Fibroblast of mammary gland (primary cell): ENCODE measurements around the gene LRRTM4.
"Not testable (repeated sequence)": the region's sequence is repeated elsewhere in the genome, so short reads cannot be mapped to it uniquely, and the experiment has no call there.

Experiments
- DNase-seq: peaks from one replicate; pipeline ENCODE4 v3.0.0-alpha.2; 2010; ENCODE audit warnings: low read depth
- H3K4me3 ChIP-seq: 2 replicates; pipeline ENCODE4 v1.5.1; 2011; ENCODE audit warnings: low read depth, mild to moderate bottlenecking, low read length, moderate library complexity; ENCODE audit not compliant: control insufficient read depth
- TF ChIP-seq, protein P1 (sequence below): conservative IDR thresholded peaks from 2 replicates; pipeline ENCODE4 v1.5.1; 2011; ENCODE audit warnings: low read depth, low read length, inconsistent platforms; ENCODE audit not compliant: control insufficient read depth, insufficient read depth

Gene LRRTM4

DNA sequence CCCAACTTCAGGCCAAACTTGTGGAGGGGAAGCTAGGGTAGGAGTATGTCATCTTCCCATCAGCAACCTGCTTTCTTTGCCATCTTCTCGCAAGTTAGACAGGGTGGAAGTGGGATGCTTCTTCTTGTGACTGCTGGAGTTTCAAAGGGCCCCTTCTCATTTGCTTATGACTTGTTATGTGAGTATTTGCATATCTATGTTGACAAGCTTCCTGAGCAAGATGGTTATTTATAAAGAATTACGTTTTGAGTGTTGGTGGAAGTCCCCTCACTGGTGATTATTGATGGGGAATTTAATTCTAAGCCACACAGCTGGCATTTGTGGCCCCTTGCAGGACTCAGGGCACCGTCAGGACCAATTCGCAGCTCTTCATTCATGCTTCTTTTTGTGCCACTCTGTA, 791.0 kb downstream of the LRRTM4 start:
- no peak overlapping the region for H3K4me3 ChIP-seq
- no peak for DNase-seq
- TF ChIP-seq, protein P1, sequence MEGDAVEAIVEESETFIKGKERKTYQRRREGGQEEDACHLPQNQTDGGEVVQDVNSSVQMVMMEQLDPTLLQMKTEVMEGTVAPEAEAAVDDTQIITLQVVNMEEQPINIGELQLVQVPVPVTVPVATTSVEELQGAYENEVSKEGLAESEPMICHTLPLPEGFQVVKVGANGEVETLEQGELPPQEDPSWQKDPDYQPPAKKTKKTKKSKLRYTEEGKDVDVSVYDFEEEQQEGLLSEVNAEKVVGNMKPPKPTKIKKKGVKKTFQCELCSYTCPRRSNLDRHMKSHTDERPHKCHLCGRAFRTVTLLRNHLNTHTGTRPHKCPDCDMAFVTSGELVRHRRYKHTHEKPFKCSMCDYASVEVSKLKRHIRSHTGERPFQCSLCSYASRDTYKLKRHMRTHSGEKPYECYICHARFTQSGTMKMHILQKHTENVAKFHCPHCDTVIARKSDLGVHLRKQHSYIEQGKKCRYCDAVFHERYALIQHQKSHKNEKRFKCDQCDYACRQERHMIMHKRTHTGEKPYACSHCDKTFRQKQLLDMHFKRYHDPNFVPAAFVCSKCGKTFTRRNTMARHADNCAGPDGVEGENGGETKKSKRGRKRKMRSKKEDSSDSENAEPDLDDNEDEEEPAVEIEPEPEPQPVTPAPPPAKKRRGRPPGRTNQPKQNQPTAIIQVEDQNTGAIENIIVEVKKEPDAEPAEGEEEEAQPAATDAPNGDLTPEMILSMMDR, result no peak

DNA sequence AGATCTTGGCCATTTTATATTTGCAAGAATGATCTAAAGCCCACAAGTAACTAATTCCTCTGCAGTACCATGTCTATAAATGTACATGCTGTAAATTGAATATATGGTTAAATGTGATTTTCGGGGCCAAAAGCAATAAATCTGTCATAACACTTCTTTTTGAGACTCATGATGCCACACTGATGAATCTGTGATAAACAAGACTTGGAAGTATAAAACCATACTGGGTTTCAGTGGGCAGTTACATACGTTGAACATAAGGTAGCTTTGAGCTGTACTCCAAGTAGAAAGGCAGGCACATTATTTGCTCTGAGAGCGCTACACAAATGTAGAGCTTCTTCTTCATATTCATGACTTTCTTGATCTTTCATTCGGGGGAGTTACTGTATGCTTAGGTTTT, 792.2 kb downstream of the LRRTM4 start:
- no peak for DNase-seq
- TF ChIP-seq, protein P1, result no peak
- H3K4me3 ChIP-seq, result no peak overlapping the region

DNA sequence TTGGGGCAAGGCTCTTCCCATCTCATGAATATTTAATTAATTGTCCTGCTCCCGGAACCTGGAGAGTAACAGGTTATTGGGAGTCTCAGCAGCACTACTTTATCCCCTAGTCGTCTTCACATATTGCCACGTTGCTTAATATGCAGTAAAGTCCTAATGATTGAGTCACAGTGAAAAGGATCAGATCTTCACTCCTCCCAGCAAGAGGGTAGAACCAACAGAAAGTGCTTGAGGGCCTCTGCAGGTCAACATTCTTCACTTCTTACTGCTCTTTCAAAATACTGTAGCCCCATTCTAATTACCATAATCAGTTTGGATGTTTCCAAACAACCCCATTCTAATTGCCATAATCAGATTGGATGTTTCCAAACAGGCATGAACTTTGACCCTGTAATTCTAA, 801.0 kb downstream of the LRRTM4 start:
- H3K4me3 ChIP-seq, result no peak overlapping the region
- DNase-seq, result no peak
- TF ChIP-seq, protein P1, result no peak

DNA sequence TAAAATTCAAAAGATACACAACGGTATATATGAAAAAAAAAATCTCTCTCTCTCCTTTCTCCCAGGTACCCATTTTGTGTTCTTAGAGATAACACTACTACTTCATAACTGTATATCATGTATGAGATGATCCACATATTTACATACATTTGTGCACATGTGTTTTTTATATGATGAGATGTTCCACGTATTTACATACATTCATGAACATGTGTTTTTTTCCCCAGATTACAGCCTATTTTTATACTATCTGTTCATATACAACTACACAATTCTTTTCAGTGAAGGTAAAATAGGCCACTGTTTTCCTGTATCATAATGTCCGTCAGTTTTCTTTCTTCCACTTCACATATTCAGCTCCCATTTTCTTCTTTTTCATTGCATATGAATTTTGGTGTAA, 808.9 kb downstream of the LRRTM4 start:
- TF ChIP-seq, protein P1, result no peak
- H3K4me3 ChIP-seq, result no peak overlapping the region
- no peak for DNase-seq

DNA sequence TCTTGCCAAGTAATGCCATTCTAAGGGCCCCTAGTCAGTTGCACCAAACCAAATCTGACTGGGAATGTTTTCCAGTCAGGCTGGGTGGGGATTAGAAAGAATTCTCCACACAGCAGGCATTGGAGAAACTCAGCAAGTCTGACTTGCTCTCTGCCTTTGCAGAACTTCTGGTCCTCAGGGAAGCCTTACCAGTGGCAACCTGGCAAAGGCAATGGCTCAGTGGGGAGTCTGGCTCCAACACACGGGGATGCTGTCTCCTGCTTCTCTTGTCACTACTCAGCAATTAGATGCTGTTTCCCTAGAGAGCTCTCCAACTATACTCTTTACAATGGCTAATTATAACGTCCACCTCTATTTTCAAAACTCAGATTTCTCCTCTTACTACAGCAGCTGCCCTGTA, 810.7 kb downstream of the LRRTM4 start:
- TF ChIP-seq, protein P1, result no peak
- H3K4me3 ChIP-seq, result no peak overlapping the region
- DNase-seq, result no peak

DNA sequence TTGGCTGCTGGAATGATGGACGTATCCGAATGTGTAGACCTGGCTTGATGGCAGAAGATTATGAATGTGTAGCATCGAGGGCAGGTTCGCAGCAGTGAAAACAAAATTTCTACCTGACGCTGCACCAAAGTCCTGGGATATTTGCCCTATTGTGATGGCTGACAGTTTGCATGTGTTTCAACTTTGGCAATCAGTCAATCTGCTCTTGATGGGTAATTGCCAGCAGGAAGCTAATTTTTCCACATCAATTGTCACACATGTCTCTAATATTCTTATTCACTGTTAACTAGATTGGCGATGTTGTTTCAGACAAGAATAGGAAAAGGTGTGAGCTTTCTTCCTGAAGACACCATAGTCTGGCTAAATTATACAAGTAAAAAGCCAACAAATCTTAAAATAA, 821.3 kb downstream of the LRRTM4 start:
- TF ChIP-seq, protein P1, result no peak
- DNase-seq, result no peak
- no peak overlapping the region for H3K4me3 ChIP-seq

DNA sequence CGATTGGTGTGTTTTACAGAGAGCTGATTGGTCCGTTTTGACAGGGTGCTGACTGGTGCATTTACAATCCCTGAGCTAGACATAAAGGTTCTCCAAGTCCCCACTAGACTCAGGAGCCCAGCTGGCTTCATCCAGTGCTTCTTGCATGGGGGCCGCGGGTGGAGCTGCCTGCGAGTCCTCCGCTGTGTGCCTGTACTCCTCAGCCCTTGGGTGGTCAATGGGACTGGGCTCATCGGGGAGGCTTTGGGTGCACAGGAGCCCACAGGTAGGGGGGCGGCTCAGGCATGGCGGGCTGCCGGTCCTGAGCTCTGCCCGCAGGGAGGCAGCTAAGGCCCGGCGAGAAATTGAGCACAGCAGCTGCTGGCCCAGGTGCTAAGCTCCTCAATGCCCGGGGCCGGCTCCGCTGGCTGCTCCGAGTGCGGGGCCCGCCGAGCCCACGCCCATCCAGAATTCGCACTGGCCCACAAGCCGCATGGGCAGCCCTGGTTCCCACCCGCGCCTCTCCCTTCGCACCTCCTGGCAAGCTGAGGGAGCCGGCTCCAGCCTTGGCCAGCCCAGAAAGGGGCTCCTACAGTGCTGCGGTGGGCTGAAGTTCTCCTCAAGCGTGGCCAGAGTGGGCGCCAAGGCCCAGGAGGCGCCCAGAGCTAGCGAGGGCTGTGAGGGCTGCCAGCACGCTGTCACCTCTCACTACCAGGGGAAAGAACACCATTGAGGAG, 824.0 kb downstream of the LRRTM4 start:
- not testable (repeated sequence) for DNase-seq, H3K4me3 ChIP-seq
